ENCODE data around the gene CSRNP3.

- TF ChIP-seq CTCF (IDR thresholded peaks at IDR 0.05) (no peak), POLR2A (IDR thresholded peaks at IDR 0.05) (no peak)
Observed at GRCh38 chr2:165453561-165454094, 15.9 kb upstream of the CSRNP3 start.

Data from upper lobe of left lung (tissue), 4 donors.